ENCODE data around the gene PRR5.
A peak's percentile ranks its signal among the peaks of the same experiment; 100 is the strongest.

PRR5 gene

DNA sequence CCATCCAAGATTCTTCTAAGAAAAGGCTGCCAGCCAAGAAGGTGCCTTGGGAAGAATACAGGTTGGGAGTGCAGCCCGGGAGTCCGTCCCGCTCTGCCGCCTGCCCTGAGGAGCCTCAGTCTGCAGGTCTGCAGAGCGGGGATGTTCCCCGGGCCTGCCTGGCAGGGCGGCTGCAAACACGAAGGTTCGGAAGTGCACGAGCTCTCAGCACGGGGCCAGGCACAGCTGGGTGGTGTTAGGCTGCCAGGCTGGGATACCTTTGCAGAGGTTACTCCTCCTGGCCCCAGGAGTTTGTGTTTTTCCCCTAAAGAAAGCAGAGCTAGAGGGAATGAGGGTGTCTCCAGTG lies 9.4 kb upstream of the PRR5 start:
- DNase-seq (ENCODE audit: low spot score) = no peak

DNA sequence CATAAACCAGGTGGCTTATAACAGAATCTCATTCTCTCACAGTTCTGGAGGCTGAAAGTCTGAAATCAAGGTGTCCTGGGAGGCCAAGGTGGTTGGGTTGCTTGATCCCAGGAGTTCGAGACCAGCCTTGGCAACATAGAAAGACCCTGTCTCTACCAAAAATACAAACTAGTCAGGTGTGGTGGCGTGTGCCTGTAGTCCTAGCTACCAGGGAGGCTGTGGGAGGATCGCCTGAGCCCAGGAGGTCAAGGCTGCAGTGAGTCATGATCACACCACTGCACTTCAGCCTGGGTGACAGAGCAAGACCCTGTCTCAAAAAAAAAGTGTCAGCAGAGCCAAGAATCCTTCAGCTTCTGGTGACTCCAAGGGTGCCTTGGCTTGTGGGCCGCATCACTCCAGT lies 8.9 kb upstream of the PRR5 start:
- DNase-seq (ENCODE audit: low spot score) = no peak

DNA sequence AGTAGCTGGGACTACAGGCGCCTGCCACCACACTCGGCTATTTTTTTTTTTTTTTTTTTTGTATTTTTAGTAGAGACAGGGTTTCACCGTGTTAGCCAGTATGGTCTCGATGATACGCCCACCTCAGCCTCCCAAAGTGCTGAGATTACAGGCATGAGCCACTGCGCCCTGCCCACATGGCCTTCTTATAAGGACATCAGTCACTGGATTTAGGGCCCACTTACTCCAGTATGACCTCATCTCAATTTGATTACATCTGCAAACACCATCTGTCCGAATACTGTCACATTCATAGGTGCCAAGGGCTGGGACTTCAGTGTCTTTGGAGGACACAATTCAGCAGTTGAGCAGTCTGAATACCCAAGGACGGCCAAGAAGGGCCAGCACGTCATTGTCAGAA lies 8.2 kb upstream of the PRR5 start:
- DNase-seq (ENCODE audit: low spot score) = no peak

DNA sequence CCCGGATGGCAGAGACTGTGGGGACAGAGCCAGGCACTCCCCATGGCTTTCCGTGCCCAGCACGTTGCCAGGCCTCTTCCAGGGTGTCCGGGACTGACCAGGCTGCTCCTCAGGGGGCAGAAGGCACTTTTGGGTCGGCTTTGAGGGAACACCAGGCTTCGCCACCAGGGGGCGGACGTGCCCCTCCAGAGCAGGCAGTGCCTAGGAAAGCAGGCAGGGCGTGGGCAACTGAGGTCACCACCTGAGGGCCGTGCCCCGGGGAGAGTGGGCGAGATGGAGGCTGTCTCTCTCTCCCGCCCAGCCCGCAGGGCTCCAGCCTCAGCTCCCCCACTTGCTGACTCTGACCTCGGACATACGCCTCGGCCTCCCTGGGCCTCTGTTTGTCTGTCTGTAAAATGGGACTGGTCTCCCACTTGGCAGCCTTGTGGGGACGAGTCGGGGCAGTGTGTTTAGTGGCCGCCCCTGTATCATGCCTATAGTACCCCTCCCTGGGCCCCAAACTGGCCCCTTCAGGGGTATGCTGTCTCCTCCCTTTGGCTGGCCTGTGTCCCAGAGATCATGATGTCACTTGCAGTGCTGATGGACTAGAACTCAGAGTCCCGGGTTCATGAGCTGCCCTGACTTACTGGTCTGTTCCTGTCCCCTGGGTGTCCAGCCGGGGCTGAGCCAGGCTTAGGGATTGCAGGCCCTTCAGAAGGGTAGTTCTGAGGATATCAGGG lies 4.4 kb upstream of the PRR5 start:
- peak; percentile 90 for DNase-seq (ENCODE audit: low spot score)

DNA sequence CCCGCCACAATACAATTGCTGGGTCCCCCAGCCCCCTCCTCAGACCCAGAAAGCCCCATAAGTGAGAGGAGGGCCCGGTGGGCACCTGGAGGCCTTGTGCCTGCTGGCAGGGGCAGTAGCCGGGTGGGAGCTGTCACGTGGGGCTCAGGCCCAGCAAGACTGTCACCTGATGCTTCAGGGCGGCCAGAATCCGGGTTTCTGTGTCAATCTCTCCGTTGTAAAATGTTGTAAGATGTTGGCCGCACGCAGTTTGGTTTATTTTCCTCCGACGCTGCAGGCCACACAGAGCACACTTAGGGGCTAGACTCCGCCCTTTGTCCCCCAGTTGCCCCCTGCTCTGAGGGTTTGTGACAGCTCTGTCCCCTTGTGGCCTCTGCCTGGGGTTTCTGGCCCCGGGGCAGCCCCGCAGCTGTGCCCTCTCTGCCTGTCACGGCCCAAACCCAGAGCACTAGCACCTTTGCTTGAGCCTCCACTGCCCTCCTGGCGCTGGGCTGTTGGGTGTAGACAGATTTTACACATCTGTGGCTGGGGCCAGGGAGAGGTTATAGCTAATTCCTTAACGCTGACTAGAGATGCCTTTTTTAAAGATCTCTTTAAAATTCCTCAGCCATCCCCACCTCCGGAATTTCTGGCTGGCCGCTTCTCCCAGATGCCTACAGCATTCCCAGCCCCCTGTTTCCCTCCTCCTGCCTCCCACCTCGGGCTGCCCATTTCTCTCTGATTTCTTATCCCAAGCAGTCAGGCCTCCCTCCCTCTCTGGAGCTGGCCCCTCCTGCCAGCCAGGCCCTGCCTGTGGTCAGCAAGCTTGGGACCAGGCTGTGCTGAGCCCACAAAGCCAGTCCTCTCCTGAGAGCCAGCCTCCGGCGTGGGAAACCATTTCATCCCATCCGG lies 3.2 kb upstream of the PRR5 start:
- no peak for DNase-seq (ENCODE audit: low spot score)

DNA sequence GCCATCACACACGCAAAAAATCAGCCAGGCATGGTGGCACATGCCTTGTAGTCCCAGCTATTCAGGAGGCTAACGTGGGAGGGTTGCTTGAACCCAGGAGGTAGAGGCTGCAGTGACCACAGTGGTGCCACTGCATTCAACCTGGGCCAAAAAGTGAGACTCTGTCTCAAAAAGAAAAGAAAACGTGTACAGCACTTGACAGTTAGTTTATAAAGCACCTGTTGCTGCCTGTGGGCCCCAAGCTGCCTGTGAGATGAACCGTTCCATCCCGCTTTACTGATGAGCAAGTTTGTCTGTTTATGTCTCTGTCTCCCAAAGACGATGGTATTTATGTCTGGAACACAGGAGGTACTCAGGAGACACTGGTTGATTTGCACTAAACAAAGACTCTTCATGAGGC lies 1.5 kb upstream of the PRR5 start:
- DNase-seq (ENCODE audit: low spot score) = no peak

DNA sequence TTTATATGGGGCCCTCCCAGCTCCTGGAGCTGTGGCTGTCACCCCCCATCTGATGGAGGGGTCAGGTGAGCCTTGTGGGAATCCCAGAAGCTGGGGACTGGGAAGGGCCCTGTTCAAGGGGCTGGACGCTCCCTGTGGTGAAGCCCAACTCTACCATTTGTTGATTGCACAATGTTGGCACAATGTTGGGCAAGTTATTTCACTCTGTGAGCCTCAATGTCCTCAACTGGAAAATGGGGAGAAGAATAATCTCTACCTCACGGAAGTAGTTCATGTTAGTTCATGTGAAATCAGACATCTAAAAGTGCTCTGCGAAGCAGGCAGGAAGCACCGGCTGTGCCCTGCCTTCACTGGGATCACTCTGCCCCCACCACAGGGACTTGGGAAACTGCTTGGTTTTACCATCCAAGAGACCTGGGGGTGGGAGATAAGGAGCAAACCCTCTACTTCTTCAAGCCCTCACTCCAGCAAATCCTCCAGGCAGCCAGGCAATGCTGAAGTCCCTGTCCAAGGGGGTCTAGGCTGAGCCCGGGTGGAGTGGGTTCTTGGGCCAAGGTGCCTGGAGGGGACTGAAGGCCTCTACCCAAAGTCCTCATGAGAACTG lies 715 bp upstream of the PRR5 start:
- DNase-seq (ENCODE audit: low spot score) = peak; percentile 20

DNA sequence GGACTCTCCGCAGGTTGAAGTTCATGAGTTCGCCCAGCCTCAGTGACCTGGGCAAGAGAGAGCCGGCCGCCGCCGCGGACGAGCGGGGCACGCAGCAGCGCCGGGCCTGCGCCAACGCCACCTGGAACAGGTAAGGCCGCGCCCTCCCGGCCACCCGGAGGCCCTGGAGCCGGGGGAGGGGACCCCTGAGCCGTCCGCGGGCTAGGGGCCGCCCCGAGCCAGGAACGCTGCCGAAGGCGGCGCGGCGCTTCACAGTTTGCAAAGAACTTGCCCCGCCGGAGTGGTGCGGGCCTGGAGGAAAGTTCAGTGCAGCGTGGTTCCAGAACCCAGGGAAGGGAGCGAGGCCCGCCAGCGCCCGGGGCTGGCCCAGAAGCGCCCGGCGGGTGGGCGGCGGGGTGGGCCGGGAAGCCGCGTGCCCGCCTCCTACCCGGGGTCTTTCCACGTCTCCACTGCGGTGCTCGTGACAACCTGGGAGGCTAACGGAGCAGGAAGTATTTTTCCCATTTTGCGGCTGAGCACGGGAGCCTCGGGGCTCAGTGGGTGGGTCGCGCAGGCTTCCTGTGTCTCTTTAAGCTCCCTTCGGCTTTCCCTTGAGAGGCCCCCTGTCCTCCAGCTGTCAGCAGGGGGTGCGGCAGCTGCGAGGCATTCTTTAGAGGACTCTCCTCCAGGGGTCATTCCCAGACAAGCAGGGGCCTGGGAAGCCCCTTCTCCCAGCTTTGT lies 635 bp downstream of the PRR5 start:
- no peak for DNase-seq (ENCODE audit: low spot score)

DNA sequence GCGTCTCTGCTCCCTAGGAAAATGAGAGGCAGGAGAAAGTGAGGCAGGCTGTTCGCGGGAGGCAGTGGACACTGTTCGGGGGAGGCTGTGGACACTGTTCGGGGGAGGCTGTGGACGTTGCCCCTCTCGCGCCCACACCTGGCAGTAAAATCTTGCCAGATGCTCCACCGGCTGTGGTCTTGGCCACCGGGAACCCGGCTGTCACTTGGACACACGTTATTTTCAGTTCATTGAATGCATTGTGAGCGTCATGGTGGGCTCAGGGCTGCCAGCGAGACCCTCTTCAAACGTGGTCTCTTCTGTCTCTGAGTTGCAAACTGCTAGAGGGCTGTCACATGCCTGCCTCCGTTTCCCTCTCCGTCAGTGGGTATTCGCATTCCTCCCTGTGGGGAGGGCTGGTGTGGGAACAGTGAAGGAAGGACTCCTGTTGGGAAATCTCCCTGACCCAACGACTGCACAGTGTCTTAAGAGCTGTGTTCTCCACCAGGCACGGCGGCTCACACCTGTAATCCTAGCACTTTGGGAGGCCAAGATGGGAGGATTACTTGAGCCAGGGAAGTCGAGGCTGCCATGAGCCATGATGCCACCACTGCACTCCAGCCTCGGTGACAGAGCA lies 1.4 kb downstream of the PRR5 start:
- DNase-seq (ENCODE audit: low spot score) = no peak

DNA sequence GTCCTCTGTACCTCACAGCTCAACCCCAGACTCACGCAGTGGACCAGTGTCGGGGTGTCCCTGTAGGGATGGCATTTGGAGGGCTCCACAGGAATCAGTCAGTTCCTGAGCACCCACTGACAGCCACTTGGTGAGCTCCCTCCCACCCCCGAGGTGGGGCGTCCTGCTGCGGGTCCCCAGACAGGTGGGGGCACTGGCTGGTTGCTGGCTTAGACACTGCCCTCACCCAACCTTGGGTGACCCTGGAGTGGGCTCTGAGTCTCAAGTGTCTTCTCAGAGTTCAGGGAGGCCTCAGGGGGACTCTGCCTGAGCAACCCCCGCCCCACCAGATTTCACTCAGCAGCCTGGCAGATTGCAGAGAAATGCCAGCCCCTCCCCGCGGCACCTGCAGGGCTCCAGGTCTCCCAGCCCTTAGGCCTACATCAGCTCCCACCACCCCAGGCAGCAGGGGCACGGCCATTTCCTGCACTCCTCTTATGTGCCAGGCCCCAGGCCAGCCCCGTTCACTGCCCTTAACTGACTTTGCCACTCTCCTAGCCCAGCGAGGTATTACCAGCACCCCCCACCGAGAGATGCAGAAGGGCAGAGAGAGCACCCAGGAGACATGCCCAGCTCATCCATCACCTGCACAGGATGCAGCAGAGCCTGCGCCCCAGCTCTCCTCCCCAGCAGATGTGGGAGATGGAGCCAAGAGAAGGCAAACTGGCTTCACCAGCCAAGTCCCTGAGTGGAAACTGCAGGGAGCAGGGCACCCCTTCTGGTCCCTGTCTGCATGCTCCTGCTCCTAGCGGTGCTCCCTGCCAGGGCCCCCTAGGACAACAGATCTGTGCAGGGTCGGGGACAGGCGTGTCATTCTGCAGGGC lies 2.4 kb downstream of the PRR5 start:
- DNase-seq (ENCODE audit: low spot score) = no peak

DNA sequence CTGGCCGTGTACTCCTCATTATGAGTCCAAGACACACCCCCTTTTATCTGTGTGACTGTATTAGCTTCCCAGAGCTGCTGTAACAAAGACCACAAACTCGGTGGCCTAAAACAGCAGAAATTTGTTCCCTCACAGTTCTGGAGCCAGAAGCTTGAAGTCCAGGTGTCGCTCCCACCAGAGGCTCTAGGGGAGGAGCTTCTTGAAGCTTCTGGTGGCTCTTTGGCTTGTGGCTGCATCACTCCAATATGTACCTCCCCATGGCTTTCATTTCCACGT lies 3.0 kb downstream of the PRR5 start:
- no peak for DNase-seq (ENCODE audit: low spot score)

DNA sequence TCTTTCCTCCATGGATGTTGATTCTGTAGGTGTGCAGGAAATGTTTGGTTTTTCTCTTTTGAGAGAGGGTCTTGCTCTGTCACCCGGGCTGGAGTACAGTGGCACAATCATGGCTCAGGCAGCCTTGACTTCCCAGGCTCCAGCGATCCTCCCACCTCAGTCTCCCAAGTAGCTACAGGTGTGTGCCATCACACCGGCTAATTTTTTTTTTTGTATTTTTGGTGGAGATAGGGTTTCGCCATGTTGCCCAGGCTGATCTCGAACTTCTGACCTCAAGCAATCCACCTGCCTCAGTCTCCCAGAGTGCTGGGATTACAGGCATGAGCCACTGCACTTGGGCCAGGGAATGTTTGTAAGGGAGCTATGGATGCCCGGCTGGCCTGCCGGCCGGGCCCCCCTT lies 4.5 kb downstream of the PRR5 start:
- DNase-seq (ENCODE audit: low spot score) = no peak

DNA sequence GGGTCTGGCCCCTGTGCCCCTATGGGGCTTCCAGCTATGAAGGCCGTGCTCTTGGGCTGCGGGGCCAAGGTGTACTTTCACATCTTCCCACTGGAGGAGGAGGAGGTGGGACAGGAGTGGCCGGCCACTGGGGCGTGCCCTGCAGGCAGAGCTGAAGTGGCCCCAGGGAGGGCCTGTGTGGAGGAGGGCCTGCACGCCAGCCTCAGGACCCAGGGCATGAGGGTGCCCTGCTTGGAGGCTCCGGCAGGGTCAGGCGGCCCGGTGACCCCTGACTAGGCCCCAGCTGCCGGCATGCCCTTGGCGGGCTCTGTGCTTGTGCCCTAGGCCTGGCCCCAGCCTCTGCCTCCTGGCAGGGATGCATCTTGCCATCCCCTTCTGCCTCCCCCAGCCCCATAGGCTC lies 5.2 kb downstream of the PRR5 start:
- DNase-seq (ENCODE audit: low spot score) = no peak

DNA sequence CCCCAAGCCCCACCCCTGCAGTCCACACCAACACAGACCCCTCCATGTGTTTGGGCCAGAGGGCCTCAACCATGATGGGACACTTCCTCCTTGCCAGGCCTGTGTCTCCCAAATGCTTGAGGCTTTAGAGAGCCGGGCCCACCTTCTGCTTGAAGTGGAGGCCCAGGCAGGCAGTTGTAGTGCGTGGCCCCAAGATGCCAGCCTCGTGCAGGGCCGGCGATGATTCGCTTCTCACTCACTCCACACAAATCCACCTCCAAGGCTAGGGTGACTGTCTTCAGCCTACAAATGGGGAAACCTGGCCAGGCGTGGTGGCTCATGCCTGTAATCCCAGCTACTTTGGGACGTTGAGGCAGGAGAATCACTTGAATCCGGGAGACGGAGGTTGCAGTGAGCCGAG lies 5.7 kb downstream of the PRR5 start:
- DNase-seq (ENCODE audit: low spot score) = no peak

DNA sequence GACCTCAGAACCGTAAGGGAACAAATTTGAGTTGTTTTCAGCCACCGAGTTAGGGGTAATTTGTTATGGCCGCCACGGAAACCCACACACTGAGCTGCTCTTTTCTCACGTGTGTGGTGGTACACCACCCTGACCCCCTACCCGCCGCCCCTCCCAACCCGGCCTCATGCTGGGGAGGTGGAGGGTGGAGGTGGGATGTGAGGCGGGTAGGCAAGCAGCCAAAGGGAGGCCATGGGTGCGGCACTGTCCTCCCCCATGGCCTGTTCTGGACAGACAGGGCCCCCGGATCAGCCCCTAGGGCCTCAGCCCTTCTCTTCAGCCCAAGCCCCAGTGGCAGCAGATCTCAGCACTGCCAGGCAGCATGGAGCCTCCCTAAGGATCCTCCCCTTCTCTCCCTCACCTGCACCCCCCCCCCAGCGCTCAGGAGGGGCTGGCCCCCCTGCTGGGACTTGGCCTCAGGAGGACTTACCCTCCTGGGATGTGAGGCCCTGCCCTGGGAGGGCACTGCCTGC lies 7.9 kb downstream of the PRR5 start:
- DNase-seq (ENCODE audit: low spot score) = no peak

DNA sequence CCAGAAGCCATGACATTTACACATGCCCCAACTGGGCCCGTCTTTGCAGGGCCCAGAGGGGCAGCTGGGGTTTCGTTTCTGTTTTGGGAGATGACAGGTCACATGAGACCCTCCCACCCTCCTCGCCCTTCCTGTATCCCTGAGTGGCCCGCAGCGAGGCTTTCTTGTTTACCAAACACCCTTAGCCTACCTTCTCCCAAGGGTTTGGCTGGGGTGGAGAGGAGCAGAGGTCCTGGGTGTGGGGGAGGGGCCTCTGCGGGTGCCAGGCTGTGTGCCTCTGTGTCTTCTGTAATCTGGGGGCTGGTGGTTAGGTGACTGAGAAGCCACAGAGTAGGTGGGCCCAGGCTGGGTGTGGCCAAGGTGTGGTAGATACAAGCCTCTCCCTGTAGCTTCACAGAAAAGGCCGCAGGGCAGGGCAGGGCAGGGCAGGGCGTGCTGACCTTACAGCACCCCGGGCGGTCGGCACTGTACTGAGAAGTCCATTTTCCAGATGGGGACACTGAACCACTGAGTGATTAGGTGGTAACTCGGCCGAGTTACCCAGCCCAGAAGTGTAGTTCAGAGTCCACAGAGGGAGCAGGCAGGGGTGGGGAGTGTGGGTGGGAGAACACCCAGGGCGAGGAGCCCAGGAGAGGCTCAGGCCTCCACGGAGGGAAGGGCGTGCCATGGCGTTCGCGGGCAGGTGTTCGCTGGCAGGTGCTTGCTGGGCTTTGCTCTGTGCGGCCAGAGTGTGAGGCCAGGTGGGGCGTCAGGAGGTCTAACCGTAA lies 8.7 kb downstream of the PRR5 start:
- no peak for DNase-seq (ENCODE audit: low spot score)

DNA sequence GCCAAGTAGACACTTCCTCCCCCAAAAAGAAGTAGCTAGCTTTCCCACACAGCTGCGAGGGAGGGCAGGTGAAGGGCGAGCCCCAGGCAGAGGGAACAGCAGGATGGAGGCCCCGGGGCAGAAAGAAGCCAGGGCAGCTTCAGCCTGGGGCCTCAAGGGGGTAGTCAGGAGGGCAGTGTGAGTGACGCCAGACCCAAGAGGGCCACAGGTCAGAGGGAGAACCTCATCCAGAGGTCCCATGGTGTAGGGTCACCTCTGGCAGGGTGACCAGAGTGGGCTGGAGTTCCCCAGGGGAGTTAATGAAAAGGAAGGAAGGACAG lies 9.2 kb downstream of the PRR5 start:
- no peak for DNase-seq (ENCODE audit: low spot score)

DNA sequence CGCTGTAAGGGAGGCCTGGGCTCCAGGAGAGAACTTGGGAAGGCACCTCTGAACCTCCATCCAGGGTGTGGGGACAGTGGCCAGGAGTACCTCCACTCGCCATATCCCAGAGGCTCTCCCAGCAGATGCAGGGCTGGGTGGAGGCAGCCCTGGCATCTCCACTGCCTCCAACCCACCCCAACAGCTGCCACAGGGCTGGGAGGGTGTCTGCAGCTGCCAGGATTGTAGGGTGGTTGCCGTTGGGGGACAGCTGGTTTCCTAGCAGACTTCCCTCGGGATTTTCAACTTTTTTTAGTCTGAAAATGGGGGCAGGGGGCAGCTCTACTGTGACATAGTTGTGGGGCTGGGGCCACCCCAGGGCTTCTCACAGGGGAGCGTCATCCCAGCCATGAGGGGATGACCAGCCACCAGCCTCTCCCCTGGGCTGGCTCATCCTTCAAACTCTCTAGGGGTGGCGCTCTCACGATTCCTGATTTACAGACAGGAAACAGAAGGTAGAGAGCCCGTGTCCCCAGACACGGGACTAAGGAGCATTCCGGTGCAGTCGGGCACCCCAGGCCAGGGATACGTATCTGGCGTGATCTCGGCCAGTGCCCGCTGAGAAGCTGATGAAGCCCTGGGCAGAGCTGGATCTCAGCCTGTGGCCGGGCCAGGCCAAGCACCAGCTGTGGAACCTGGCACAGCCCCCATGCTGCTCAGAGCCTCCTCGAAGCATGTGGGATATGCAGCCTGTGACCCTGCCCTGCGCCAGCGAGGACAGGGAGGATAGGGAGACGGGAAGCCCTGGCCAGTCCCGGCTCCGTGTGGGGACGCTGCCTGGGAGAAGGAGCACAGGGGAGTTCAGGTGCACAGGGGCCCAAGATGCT lies 9.9 kb downstream of the PRR5 start:
- DNase-seq (ENCODE audit: low spot score) = no peak

DNA sequence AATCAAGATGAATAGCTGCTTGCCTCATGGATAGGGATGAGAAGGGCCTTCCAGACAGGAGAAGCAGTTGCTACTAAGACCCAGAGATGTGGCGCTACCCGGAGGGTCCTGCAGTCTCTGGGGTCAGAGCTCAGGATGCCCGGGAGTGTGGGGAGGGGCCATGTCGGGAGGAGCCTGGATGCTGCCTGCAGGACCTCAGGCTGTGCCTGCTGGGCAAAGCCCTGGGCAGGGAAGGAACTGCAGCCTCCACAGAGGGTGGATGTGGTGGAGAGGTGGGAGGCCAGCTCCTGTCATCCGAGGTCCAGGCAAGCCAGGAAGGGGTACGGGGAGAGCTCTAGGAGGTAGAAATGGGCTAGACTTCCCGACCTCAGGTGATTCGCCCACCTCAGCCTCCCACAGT lies 11.0 kb downstream of the PRR5 start:
- DNase-seq (ENCODE audit: low spot score) = no peak
